SK-N-SH (cell line): ENCODE data around the gene PRDM13. TPM values are rescaled to one million over a fixed set of nuclear protein-coding genes. Genes with fewer than 3 reads are reported as not detected.

ENCODE experiments used
- CTCF ChIA-PET: fragments of 300-600, 350-600 bp; formaldehyde crosslinking; extraction: SDS; loops from one replicate; lab custom pipeline; 2021; lab: Yijun Ruan, JAX
- POLR2A ChIA-PET: fragments of 350-600 bp; sonication (Branson Sonifier 250); formaldehyde crosslinking; extraction: SDS; loops from one replicate; lab custom pipeline; 2020; ENCODE audit warnings: antibody characterized with exemption, inconsistent platforms; lab: Yijun Ruan, JAX
- DNase-seq: peaks from one replicate; pipeline ENCODE4 v3.0.0; 2012
- H2AFZ ChIP-seq: fragments of 200-600 bp; sonication (generic); 2 replicates; pipeline ENCODE4 v1.8.1; 2016; ENCODE audit warnings: antibody characterized with exemption, mild to moderate bottlenecking, low read depth
- H3F3A ChIP-seq: fragments of 200-600 bp; sonication (generic); replicated peaks from 2 replicates; pipeline ENCODE3; 2016; ENCODE audit warnings: antibody characterized with exemption, mild to moderate bottlenecking; ENCODE audit not compliant: insufficient read depth
- H3K27ac ChIP-seq, 2 experiments: fragments of 200-500 bp in 1 of 2; fragments of 200-600 bp in 1 of 2; sonication (Bioruptor generic) in 1 of 2; sonication (generic), shearing (Covaris generic) in 1 of 2; 2 replicates each; pipeline versions ENCODE4 v1.5.1 to v1.6.1; 2014 to 2016; ENCODE audit warnings: low read depth in 2 of 2, inconsistent platforms in 1 of 2, low read length in 1 of 2, mild to moderate bottlenecking in 1 of 2, mixed read lengths in 1 of 2
- H3K27me3 ChIP-seq: fragments of 200-600 bp; sonication (generic), shearing (Covaris generic); 2 replicates; pipeline ENCODE4 v1.6.1; 2016; ENCODE audit warnings: mixed run types; ENCODE audit not compliant: insufficient read depth
- H3K36me3 ChIP-seq, 2 experiments: fragments of 200-500 bp in 1 of 2; fragments of 200-600 bp in 1 of 2; sonication (Bioruptor generic) in 1 of 2; sonication (generic) in 1 of 2; replicated peaks in 1 of 2; 2 replicates each; pipeline versions ENCODE3 to v1.5.1; 2014 to 2016; ENCODE audit warnings: low read length in 1 of 2, mild to moderate bottlenecking in 1 of 2; ENCODE audit not compliant: insufficient read depth in 2 of 2, control insufficient read depth in 1 of 2
- H3K4me1 ChIP-seq, 2 experiments: fragments of 200-500 bp in 1 of 2; fragments of 200-600 bp in 1 of 2; sonication (Bioruptor generic) in 1 of 2; sonication (generic), shearing (Covaris generic) in 1 of 2; 2 replicates each; pipeline versions ENCODE4 v1.5.1 to v1.6.1; 2014 to 2016; ENCODE audit warnings: low read depth in 1 of 2, low read length in 1 of 2, mixed run types in 1 of 2; ENCODE audit not compliant: insufficient read depth in 2 of 2, control insufficient read depth in 1 of 2
- H3K4me2 ChIP-seq: fragments of 200-600 bp; sonication (generic), shearing (Covaris generic); 2 replicates; pipeline ENCODE4 v1.6.1; 2017; ENCODE audit warnings: mixed run types
- H3K4me3 ChIP-seq, 2 experiments: fragments of 200-500 bp in 1 of 2; fragments of 200-600 bp in 1 of 2; sonication (Bioruptor generic) in 1 of 2; sonication (generic), shearing (Covaris generic) in 1 of 2; 2 replicates each; pipeline versions ENCODE4 v1.5.1 to v1.8.1; 2014 to 2016; ENCODE audit warnings: low read depth in 2 of 2, inconsistent platforms in 1 of 2, low read length in 1 of 2, mild to moderate bottlenecking in 1 of 2, mixed read lengths in 1 of 2, moderate library complexity in 1 of 2
- H3K79me2 ChIP-seq: fragments of 200-600 bp; sonication (generic); 2 replicates; pipeline ENCODE4 v1.8.1; 2017; ENCODE audit warnings: mild to moderate bottlenecking; ENCODE audit not compliant: insufficient read depth
- H3K9ac ChIP-seq: fragments of 200-600 bp; sonication (generic); 2 replicates; pipeline ENCODE4 v1.6.1; 2017; ENCODE audit warnings: mixed run types
- H3K9me2 ChIP-seq: fragments of 200-600 bp; sonication (generic); 2 replicates; pipeline ENCODE4 v1.6.1; 2017; ENCODE audit warnings: mixed run types
- H3K9me3 ChIP-seq: fragments of 200-600 bp; sonication (generic); 2 replicates; pipeline ENCODE4 v1.6.1; 2017; ENCODE audit warnings: mixed run types, mild to moderate bottlenecking, moderate library complexity
- H4K20me1 ChIP-seq: fragments of 200-600 bp; sonication (generic); 2 replicates; pipeline ENCODE4 v1.6.1; 2017; ENCODE audit warnings: mild to moderate bottlenecking, mixed run types; ENCODE audit not compliant: insufficient read depth
- CHD2 ChIP-seq: fragments of 150-350 bp; IDR thresholded peaks from 2 replicates; pipeline ENCODE4 v1.6.1; 2018; ENCODE audit warnings: low read length; ENCODE audit not compliant: partially characterized antibody
- EZH2phosphoT487 ChIP-seq: fragments of 200-600 bp; sonication (generic); IDR thresholded peaks from 2 replicates; pipeline ENCODE4 v1.6.1; 2017; ENCODE audit warnings: low read depth, mixed run types, mild to moderate bottlenecking, antibody characterized with exemption, moderate library complexity, borderline replicate concordance
- FOXM1 ChIP-seq: IDR thresholded peaks from 2 replicates; pipeline ENCODE4 v1.4.0; 2012; ENCODE audit warnings: low read depth, mild to moderate bottlenecking
- GATA2 ChIP-seq: sonication (generic); formaldehyde crosslinking; IDR thresholded peaks from 2 replicates; pipeline ENCODE4 v1.5.0; 2020; ENCODE audit warnings: mild to moderate bottlenecking, missing genetic modification reagents
- NFIC ChIP-seq: IDR thresholded peaks from 2 replicates; pipeline ENCODE4 v1.4.0; 2012; ENCODE audit warnings: borderline replicate concordance
- NRF1 ChIP-seq: IDR thresholded peaks from 2 replicates; pipeline ENCODE4 v1.6.1; 2012; ENCODE audit warnings: low read depth, mild to moderate bottlenecking, low read length
- RAD21 ChIP-seq: IDR thresholded peaks from 2 replicates; pipeline ENCODE4 v1.6.1; 2012; ENCODE audit warnings: mild to moderate bottlenecking, low read length
- RCOR1 ChIP-seq: fragments of 150-350 bp; IDR thresholded peaks from 2 replicates; pipeline ENCODE4 v1.6.1; 2017; ENCODE audit warnings: antibody characterized with exemption, low read length
- RXRA ChIP-seq: IDR thresholded peaks from 2 replicates; pipeline ENCODE4 v1.4.0; 2012; ENCODE audit warnings: low read depth, mild to moderate bottlenecking, borderline replicate concordance
- SMC3 ChIP-seq: IDR thresholded peaks from 2 replicates; pipeline ENCODE4 v1.6.1; 2012; ENCODE audit warnings: low read depth, low read length, improper control_type of control experiment
- WGBS: methylation state at CpG from one replicate; pipeline ENCODE4 v1.1.6; 2017; ENCODE audit warnings: low lambda C conversion rate; 5-methylcytosine and 5-hydroxymethylcytosine counted together
- polyA plus RNA-seq, 3 experiments: library from polyadenylated mRNA; depleted of rRNA; stranded (reverse); fragments of >200 nt; gene quantifications; 2 replicates each; pipeline ENCODE4 v1.2.3, GENCODE V29; 2012
- small RNA-seq, 7 experiments: library from RNA; depleted of rRNA; stranded (forward); fragments of <200 nt; gene quantifications; one replicate each; pipeline ENCODE3, GENCODE V24; 2012
- TF ChIP-seq, protein P1 (sequence below): fragments of 150-350 bp; IDR thresholded peaks from 2 replicates; pipeline ENCODE4 v1.6.1; 2016; ENCODE audit warnings: mild to moderate bottlenecking, low read depth, low read length
- TF ChIP-seq, protein P2 (sequence below): IDR thresholded peaks from 2 replicates; pipeline ENCODE4 v1.4.0; 2012; ENCODE audit warnings: low read depth, borderline replicate concordance

PRDM13 gene
- polyA plus RNA-seq, 1 of the 3 experiments (the other 2 are of a cell fraction), result 0.02 TPM

- POLR2A ChIA-PET, result no interaction called here
- Histone ChIP-seq H3K4me2 (no peak overlapping the region), H3K9ac (no peak overlapping the region)
Measured at GRCh38 chr6:99662616-99663015, 56.0 kb downstream of the PRDM13 start.

More at GRCh38 chr6:99662616-99663015, 56.0 kb downstream of the PRDM13 start:
- H3K4me3 ChIP-seq, result no peak overlapping the region
- H2AFZ ChIP-seq, result no peak overlapping the region
- TF ChIP-seq FOXM1 (no peak), EZH2phosphoT487 (no peak), RCOR1 (no peak), RXRA (no peak), CHD2 (no peak), GATA2 (CRISPR knock-in tag) (no peak), SMC3 (no peak), NFIC (no peak), NRF1 (no peak), RAD21 (no peak)
- TF ChIP-seq, protein P1, sequence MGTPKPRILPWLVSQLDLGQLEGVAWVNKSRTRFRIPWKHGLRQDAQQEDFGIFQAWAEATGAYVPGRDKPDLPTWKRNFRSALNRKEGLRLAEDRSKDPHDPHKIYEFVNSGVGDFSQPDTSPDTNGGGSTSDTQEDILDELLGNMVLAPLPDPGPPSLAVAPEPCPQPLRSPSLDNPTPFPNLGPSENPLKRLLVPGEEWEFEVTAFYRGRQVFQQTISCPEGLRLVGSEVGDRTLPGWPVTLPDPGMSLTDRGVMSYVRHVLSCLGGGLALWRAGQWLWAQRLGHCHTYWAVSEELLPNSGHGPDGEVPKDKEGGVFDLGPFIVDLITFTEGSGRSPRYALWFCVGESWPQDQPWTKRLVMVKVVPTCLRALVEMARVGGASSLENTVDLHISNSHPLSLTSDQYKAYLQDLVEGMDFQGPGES, result no peak
- TF ChIP-seq, protein P2, sequence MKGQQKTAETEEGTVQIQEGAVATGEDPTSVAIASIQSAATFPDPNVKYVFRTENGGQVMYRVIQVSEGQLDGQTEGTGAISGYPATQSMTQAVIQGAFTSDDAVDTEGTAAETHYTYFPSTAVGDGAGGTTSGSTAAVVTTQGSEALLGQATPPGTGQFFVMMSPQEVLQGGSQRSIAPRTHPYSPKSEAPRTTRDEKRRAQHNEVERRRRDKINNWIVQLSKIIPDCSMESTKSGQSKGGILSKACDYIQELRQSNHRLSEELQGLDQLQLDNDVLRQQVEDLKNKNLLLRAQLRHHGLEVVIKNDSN, result no peak
- no peaks in the 10 kb centered on the region for H3K4me1 ChIP-seq
- CTCF ChIA-PET, result no interaction called here
- H3K9me3 ChIP-seq, result no peaks in the 10 kb centered on the region
- no peaks in the 10 kb centered on the region for H4K20me1 ChIP-seq
- no peak overlapping the region for H3K27ac ChIP-seq
- 0% methylated on average over 1 of the region's 1 CpG for WGBS
- no peaks in the 10 kb centered on the region for H3K79me2 ChIP-seq
- H3K36me3 ChIP-seq, result no peaks in the 10 kb centered on the region
- H3K27me3 ChIP-seq, result peaks cover 9% of the 10 kb centered on the region; the same call in 1 of the 2 replicates
- H3K9me2 ChIP-seq, result no peaks in the 10 kb centered on the region
- no peaks in the 10 kb centered on the region for H3F3A ChIP-seq
- no peak for DNase-seq

Small RNA genes within 50 kb of the gene (small RNA-seq; reads per million reads assigned to genes)
- gene RF00019, result 0 reads per million in 7 experiments

Other genes with a start within 250 kb of the PRDM13 start
- gene COQ3, start 212.6 kb upstream of the PRDM13 start, polyA plus RNA-seq (2012; rRNA removed), result 6.4 and 8.0 TPM in 2 replicates
- gene PNISR, start 181.5 kb upstream of the PRDM13 start, polyA plus RNA-seq (2012; rRNA removed), result 39.1 and 63.0 TPM in 2 replicates
- gene USP45, start 91.4 kb upstream of the PRDM13 start, polyA plus RNA-seq (2012; rRNA removed), result 4.3 and 6.5 TPM in 2 replicates
- 16.0 and 21.8 TPM in 2 replicates for gene CCNC, start 38.2 kb upstream of the PRDM13 start, polyA plus RNA-seq (2012; rRNA removed)